ENCODE data around the gene TSHB.
"Not testable (repeated sequence)": the region's sequence is repeated elsewhere in the genome, so short reads cannot be mapped to it uniquely, and the experiment has no call there.

Gene TSHB

DNA sequence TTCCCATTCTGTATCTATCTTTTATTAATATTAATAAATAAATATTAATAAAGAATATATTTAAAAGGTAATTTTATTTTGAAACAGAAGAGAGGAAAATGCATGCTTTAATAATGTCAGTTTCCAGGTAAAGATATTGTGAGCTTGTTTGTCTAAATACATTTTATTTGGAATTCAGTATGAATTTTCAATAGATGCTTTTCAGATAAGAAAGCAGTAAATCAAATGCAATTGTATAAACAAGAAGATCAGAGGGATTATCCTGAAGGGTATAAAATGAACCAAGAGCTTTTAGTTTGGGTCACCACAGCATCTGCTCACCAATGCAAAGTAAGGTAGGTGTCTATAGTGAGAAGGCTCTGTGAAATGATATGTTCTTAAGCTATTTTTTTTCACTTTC lies at the start of gene TSHB:
Gene TSHB (plus strand): TSS at position 301 of the 400 bp plus-strand sequence. CDS start 3,537 bp downstream, outside the sequence.
- Histone ChIP-seq H3K27ac (ENCODE audit: low read depth in 2 of 2, low read length in 2 of 2) (no peak within 1 kb of the TSS), H3K4me3 (ENCODE audit: low read length in 2 of 2) (no peak within 1 kb of the TSS), H3K9ac (ENCODE audit: low read depth in 1 of 2, low read length in 2 of 2) (no peak within 1 kb of the TSS), H3K9me3 (ENCODE audit: control insufficient read depth in 2 of 2, low read length in 2 of 2) (no peaks in the 10 kb centered on the region), H3K36me3 (ENCODE audit: control insufficient read depth in 2 of 2, insufficient read depth in 2 of 2, low read length in 2 of 2) (no peaks in the 10 kb centered on the region), H3K27me3 (ENCODE audit: control insufficient read depth in 2 of 2, insufficient read depth in 2 of 2, low read length in 2 of 2) (no peaks in the 10 kb centered on the region), H3K4me1 (ENCODE audit: control insufficient read depth in 2 of 2, insufficient read depth in 2 of 2, low read length in 2 of 2) (no peaks in the 10 kb centered on the region)

DNA sequence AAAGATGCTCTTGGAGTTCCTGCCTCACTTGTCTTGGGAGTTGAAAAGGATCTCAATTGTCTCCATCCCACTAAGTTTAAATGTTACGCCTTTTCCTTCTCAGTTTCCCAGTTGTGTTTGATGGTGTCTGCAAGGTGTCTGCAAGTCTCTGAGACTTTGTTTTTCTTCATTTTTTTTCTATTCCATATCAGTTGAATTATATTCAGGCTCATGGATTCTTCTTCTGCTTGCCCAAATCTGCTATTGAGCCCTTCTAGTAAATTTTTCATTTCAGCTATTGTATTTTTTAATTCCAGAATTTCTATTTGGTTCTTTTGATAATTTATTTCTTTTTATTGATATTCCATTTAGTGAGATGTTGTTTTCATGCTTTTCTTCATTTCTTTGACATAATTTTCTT lies 47.4 kb upstream of the TSHB start:
- no peaks in the 10 kb centered on the region for H3K4me1 ChIP-seq (ENCODE audit: control insufficient read depth in 2 of 2, insufficient read depth in 2 of 2, low read length in 2 of 2)
- H3K27ac ChIP-seq (ENCODE audit: low read depth in 2 of 2, low read length in 2 of 2), result no peak overlapping the region
- H3K9ac ChIP-seq (ENCODE audit: low read depth in 1 of 2, low read length in 2 of 2), result no peak overlapping the region
- peaks cover 0 to 8% of the 10 kb centered on the region in 2 donors for H3K9me3 ChIP-seq (ENCODE audit: control insufficient read depth in 2 of 2, low read length in 2 of 2)
- H3K36me3 ChIP-seq (ENCODE audit: control insufficient read depth in 2 of 2, insufficient read depth in 2 of 2, low read length in 2 of 2), result no peaks in the 10 kb centered on the region
- no peak overlapping the region for H3K4me3 ChIP-seq (ENCODE audit: low read length in 2 of 2)
- H3K27me3 ChIP-seq (ENCODE audit: control insufficient read depth in 2 of 2, insufficient read depth in 2 of 2, low read length in 2 of 2), result no peaks in the 10 kb centered on the region

DNA sequence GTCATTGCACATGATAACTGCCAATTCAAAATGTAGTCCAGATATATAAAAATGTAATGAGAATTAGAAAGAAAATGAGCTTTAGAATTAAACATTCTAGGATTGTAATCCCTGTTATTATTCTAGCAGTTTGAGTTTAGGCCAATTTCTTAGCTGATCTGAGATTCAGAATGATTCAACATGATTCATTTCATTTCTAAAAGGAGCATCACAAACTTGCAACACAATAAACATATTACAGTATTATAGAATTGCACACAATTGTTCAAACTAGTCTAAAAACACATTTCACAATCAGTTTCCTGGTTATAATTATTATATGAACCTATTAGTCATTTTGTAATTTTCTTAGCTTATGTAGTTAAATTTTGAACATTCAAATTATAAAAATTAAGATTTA lies 43.3 kb upstream of the TSHB start:
- Histone ChIP-seq H3K27ac (ENCODE audit: low read depth in 2 of 2, low read length in 2 of 2) (no peak overlapping the region), H3K9me3 (ENCODE audit: control insufficient read depth in 2 of 2, low read length in 2 of 2) (peaks cover 0 to 8% of the 10 kb centered on the region in 2 donors), H3K27me3 (ENCODE audit: control insufficient read depth in 2 of 2, insufficient read depth in 2 of 2, low read length in 2 of 2) (no peaks in the 10 kb centered on the region), H3K9ac (ENCODE audit: low read depth in 1 of 2, low read length in 2 of 2) (no peak overlapping the region), H3K36me3 (ENCODE audit: control insufficient read depth in 2 of 2, insufficient read depth in 2 of 2, low read length in 2 of 2) (no peaks in the 10 kb centered on the region), H3K4me1 (ENCODE audit: control insufficient read depth in 2 of 2, insufficient read depth in 2 of 2, low read length in 2 of 2) (no peaks in the 10 kb centered on the region), H3K4me3 (ENCODE audit: low read length in 2 of 2) (no peak overlapping the region)

DNA sequence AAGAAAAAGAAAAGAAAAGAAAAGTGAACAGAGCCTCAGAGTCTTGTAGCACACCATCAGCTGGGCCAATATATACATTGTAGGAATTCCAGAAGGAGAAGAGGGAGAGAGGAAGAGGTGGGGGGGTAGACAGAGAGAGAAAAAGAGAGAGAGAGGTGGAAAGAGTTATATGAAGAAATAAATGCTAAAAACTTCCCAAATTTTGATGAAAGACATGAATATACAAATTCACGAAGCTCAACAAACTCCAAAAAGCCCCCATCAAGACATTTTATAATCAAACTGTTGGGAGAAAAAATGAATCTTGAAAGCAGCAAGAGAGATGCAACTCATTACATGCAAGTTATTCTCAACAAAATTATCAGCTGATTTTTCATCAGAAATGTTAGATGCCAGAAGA lies 41.5 kb upstream of the TSHB start:
- no peak overlapping the region for H3K9ac ChIP-seq (ENCODE audit: low read depth in 1 of 2, low read length in 2 of 2)
- no peaks in the 10 kb centered on the region for H3K4me1 ChIP-seq (ENCODE audit: control insufficient read depth in 2 of 2, insufficient read depth in 2 of 2, low read length in 2 of 2)
- no peak overlapping the region for H3K4me3 ChIP-seq (ENCODE audit: low read length in 2 of 2)
- no peaks in the 10 kb centered on the region for H3K27me3 ChIP-seq (ENCODE audit: control insufficient read depth in 2 of 2, insufficient read depth in 2 of 2, low read length in 2 of 2)
- H3K9me3 ChIP-seq (ENCODE audit: control insufficient read depth in 2 of 2, low read length in 2 of 2), result no peaks in the 10 kb centered on the region
- H3K36me3 ChIP-seq (ENCODE audit: control insufficient read depth in 2 of 2, insufficient read depth in 2 of 2, low read length in 2 of 2), result no peaks in the 10 kb centered on the region
- no peak overlapping the region for H3K27ac ChIP-seq (ENCODE audit: low read depth in 2 of 2, low read length in 2 of 2)

DNA sequence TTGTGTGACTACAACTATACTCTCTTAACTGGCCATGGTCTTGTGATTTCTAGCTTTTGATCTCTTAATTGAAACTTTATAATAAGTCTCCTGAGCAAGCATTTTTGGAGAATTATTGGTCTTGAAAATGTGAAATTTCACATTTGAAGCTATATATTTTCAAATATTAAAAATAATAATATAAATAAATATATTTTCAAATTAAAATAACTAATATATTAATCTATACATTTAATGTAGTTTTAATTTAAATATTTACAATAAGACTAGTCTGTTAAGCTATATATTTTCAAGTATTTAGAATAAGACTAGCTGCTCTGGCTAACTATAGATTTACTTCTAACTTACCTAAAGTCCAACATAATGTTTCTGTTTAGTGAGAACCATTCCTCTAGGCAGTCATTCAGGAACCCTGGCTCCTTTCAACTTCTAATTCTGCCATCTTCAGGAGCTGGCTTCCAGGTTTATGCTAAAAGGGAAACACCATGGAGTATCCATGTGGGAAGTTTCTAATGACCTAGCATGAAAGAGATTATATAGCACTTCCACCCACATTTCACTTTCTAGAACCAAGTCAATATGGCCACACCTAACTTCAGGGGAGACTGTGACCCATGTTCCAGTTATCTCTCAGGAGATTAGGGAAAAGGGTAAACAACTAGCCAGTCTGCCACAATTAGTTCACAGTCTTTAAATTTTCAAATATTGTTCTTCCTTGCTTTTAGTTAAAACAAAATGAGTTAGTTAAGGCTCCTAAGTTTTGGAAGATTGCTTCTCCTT lies 31.9 kb upstream of the TSHB start:
- no peak overlapping the region for H3K4me3 ChIP-seq (ENCODE audit: low read length in 2 of 2)
- no peaks in the 10 kb centered on the region for H3K9me3 ChIP-seq (ENCODE audit: control insufficient read depth in 2 of 2, low read length in 2 of 2)
- H3K36me3 ChIP-seq (ENCODE audit: control insufficient read depth in 2 of 2, insufficient read depth in 2 of 2, low read length in 2 of 2), result no peaks in the 10 kb centered on the region
- H3K4me1 ChIP-seq (ENCODE audit: control insufficient read depth in 2 of 2, insufficient read depth in 2 of 2, low read length in 2 of 2), result no peaks in the 10 kb centered on the region
- peaks cover 0 to 3% of the 10 kb centered on the region in 2 donors for H3K27me3 ChIP-seq (ENCODE audit: control insufficient read depth in 2 of 2, insufficient read depth in 2 of 2, low read length in 2 of 2)
- no peak overlapping the region for H3K9ac ChIP-seq (ENCODE audit: low read depth in 1 of 2, low read length in 2 of 2)
- no peak overlapping the region for H3K27ac ChIP-seq (ENCODE audit: low read depth in 2 of 2, low read length in 2 of 2)

DNA sequence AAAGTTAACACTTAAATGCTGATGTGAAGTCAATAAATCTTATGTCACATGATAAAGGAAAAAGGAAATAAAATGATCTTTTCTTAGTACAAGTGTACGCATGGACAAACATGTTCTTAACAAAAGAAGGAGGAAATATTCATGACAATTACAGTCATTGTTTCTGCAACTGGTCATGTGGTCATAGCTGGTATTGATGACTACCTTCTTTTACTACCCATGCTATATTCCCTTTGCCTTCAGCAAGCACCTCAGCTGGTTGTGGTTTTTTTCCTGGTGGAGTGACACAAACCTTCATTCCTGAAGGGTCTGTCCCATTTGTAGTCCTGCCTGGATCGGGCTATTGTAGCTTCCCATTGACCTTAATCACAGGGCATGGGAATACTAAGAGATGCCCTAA lies 23.4 kb upstream of the TSHB start:
- no peak overlapping the region for H3K27ac ChIP-seq (ENCODE audit: low read depth in 2 of 2, low read length in 2 of 2)
- H3K9ac ChIP-seq (ENCODE audit: low read depth in 1 of 2, low read length in 2 of 2), result no peak overlapping the region
- H3K27me3 ChIP-seq (ENCODE audit: control insufficient read depth in 2 of 2, insufficient read depth in 2 of 2, low read length in 2 of 2), result peaks cover 0 to 3% of the 10 kb centered on the region in 2 donors
- H3K4me3 ChIP-seq (ENCODE audit: low read length in 2 of 2), result no peak overlapping the region
- H3K36me3 ChIP-seq (ENCODE audit: control insufficient read depth in 2 of 2, insufficient read depth in 2 of 2, low read length in 2 of 2), result no peaks in the 10 kb centered on the region
- H3K4me1 ChIP-seq (ENCODE audit: control insufficient read depth in 2 of 2, insufficient read depth in 2 of 2, low read length in 2 of 2), result no peaks in the 10 kb centered on the region
- H3K9me3 ChIP-seq (ENCODE audit: control insufficient read depth in 2 of 2, low read length in 2 of 2), result no peaks in the 10 kb centered on the region

DNA sequence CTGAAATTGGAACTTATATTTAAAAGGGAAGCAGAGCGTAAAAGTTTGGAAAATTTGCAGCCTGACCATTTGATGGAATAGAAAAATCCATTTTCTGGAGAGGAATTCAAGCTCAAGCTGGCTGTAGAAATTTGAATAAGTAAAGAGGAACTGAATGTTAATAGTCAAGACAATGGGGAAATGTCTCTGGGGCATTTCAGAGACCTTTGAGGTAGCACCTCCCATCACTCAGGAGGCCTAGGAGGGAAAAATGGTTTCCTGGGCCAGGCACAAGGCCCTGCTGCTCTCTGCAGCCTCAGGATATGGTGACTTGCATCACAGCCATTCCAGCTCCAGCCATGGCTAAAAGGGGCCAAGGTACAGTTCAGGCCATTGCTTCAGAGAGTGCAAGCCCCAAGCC lies 17.6 kb upstream of the TSHB start:
- no peaks in the 10 kb centered on the region for H3K27me3 ChIP-seq (ENCODE audit: control insufficient read depth in 2 of 2, insufficient read depth in 2 of 2, low read length in 2 of 2)
- H3K9ac ChIP-seq (ENCODE audit: low read depth in 1 of 2, low read length in 2 of 2), result no peak overlapping the region
- no peaks in the 10 kb centered on the region for H3K36me3 ChIP-seq (ENCODE audit: control insufficient read depth in 2 of 2, insufficient read depth in 2 of 2, low read length in 2 of 2)
- no peak overlapping the region for H3K27ac ChIP-seq (ENCODE audit: low read depth in 2 of 2, low read length in 2 of 2)
- no peaks in the 10 kb centered on the region for H3K4me1 ChIP-seq (ENCODE audit: control insufficient read depth in 2 of 2, insufficient read depth in 2 of 2, low read length in 2 of 2)
- no peaks in the 10 kb centered on the region for H3K9me3 ChIP-seq (ENCODE audit: control insufficient read depth in 2 of 2, low read length in 2 of 2)
- no peak overlapping the region for H3K4me3 ChIP-seq (ENCODE audit: low read length in 2 of 2)

DNA sequence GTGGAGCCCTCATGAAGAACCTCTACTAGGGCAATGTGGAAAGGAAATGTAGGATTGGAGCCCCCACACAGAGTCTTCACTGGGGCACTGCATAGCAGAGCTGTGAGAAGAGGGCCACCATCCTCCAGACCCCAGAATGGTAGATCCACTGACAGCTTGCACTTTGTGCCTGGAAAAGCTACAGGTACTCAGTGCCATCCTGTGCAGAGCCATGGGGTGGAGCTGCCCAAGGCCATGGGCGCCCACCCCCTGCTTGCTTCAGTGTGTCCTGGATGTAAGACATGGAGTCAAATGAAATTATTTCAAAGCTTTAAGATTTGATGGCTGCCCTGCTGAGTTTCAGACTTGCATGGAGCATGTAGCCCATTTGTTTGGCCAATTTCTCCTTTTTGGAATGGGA lies 17.2 kb upstream of the TSHB start:
- H3K27ac ChIP-seq (ENCODE audit: low read depth in 2 of 2, low read length in 2 of 2), result no peak overlapping the region
- H3K9me3 ChIP-seq (ENCODE audit: control insufficient read depth in 2 of 2, low read length in 2 of 2), result no peaks in the 10 kb centered on the region
- H3K4me1 ChIP-seq (ENCODE audit: control insufficient read depth in 2 of 2, insufficient read depth in 2 of 2, low read length in 2 of 2), result no peaks in the 10 kb centered on the region
- no peaks in the 10 kb centered on the region for H3K36me3 ChIP-seq (ENCODE audit: control insufficient read depth in 2 of 2, insufficient read depth in 2 of 2, low read length in 2 of 2)
- no peak overlapping the region for H3K9ac ChIP-seq (ENCODE audit: low read depth in 1 of 2, low read length in 2 of 2)
- no peaks in the 10 kb centered on the region for H3K27me3 ChIP-seq (ENCODE audit: control insufficient read depth in 2 of 2, insufficient read depth in 2 of 2, low read length in 2 of 2)
- H3K4me3 ChIP-seq (ENCODE audit: low read length in 2 of 2), result no peak overlapping the region

DNA sequence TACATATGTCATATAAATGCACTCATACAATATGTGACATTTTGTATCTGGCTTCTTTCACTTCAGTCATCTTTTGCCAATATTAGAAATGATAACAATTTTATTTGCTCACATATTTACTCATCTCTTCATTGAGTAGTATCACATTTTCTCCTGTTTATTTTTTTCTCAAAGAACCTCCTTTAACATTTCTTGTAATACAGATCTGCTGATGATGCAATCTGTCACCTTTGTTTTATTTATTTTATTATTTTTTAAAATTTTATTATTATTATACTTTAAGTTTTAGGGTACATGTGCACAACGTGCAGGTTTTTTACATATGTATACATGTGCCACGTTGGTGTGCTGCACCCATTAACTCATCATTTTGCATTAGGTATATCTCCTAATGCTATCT lies 15.8 kb upstream of the TSHB start:
- Histone ChIP-seq H3K9ac (ENCODE audit: low read depth in 1 of 2, low read length in 2 of 2) (no peak overlapping the region), H3K27ac (ENCODE audit: low read depth in 2 of 2, low read length in 2 of 2) (no peak overlapping the region), H3K4me3 (ENCODE audit: low read length in 2 of 2) (no peak overlapping the region), H3K36me3 (ENCODE audit: control insufficient read depth in 2 of 2, insufficient read depth in 2 of 2, low read length in 2 of 2) (no peaks in the 10 kb centered on the region), H3K4me1 (ENCODE audit: control insufficient read depth in 2 of 2, insufficient read depth in 2 of 2, low read length in 2 of 2) (no peaks in the 10 kb centered on the region), H3K27me3 (ENCODE audit: control insufficient read depth in 2 of 2, insufficient read depth in 2 of 2, low read length in 2 of 2) (no peaks in the 10 kb centered on the region), H3K9me3 (ENCODE audit: control insufficient read depth in 2 of 2, low read length in 2 of 2) (no peaks in the 10 kb centered on the region)

DNA sequence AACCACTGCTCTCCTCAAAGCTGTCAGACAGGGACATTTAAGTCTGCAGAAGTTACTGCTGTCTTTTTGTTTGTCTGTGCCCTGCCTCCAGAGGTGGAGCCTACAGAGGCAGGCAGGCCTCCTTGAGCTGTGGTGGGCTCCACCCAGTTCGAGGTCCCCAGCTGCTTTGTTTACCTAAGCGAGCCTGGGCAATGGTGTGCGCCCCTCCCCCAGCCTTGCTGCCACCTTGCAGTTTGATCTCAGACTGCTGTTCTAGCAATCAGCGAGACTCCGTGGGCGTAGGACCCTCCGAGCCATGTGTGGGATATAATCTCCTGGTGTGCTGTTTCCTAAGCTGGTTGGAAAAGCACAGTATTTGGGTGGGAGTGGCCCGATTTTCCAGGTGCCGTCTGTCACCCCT lies 10.1 kb upstream of the TSHB start:
- H3K9ac ChIP-seq (ENCODE audit: low read depth in 1 of 2, low read length in 2 of 2); H3K4me1 ChIP-seq (ENCODE audit: control insufficient read depth in 2 of 2, insufficient read depth in 2 of 2, low read length in 2 of 2); H3K4me3 ChIP-seq (ENCODE audit: low read length in 2 of 2); H3K9me3 ChIP-seq (ENCODE audit: control insufficient read depth in 2 of 2, low read length in 2 of 2); H3K27ac ChIP-seq (ENCODE audit: low read depth in 2 of 2, low read length in 2 of 2); H3K27me3 ChIP-seq (ENCODE audit: control insufficient read depth in 2 of 2, insufficient read depth in 2 of 2, low read length in 2 of 2); H3K36me3 ChIP-seq (ENCODE audit: control insufficient read depth in 2 of 2, insufficient read depth in 2 of 2, low read length in 2 of 2): not testable (repeated sequence)
